SU-DHL-6 (cell line): ENCODE measurements around the gene ZFHX2.
"Not testable (repeated sequence)": the region's sequence is repeated elsewhere in the genome, so short reads cannot be mapped to it uniquely, and the experiment has no call there.

ENCODE experiments used
- H2AFZ ChIP-seq: fragments of 200-600 bp; sonication (generic); 2 replicates; pipeline ENCODE4 v1.6.1; 2014; ENCODE audit warnings: low read depth, mild to moderate bottlenecking, moderate library complexity, mixed read lengths, antibody characterized with exemption, low read length; ENCODE audit not compliant: severe bottlenecking
- H3F3A ChIP-seq: fragments of 200-600 bp; shearing (Covaris generic); 2 replicates; pipeline ENCODE4 v1.6.0; 2016; ENCODE audit warnings: antibody characterized with exemption, mild to moderate bottlenecking; ENCODE audit not compliant: insufficient read depth
- H3K27ac ChIP-seq: fragments of 200-600 bp; sonication (generic); 2 replicates; pipeline ENCODE4 v1.5.1; 2016; ENCODE audit warnings: low read depth, mild to moderate bottlenecking, low read length, moderate library complexity, mixed read lengths
- H3K27me3 ChIP-seq: fragments of 200-600 bp; sonication (generic), shearing (Covaris generic); 2 replicates; pipeline ENCODE4 v1.6.0; 2014; ENCODE audit warnings: mild to moderate bottlenecking, low read length
- H3K36me3 ChIP-seq: fragments of 200-600 bp; sonication (generic); 2 replicates; pipeline ENCODE4 v1.6.1; 2014; ENCODE audit warnings: mild to moderate bottlenecking, low read length, mixed read lengths
- H3K4me2 ChIP-seq: fragments of 300-600, 200-600 bp; shearing (Covaris generic), sonication (generic); 2 replicates; pipeline ENCODE4 v1.6.0; 2014; ENCODE audit warnings: low read length, low read depth, mild to moderate bottlenecking; ENCODE audit not compliant: poor library complexity, severe bottlenecking
- H3K4me3 ChIP-seq: fragments of 200-600 bp; sonication (generic); 2 replicates; pipeline ENCODE4 v1.5.1; 2014; ENCODE audit warnings: antibody characterized with exemption, low read length, mild to moderate bottlenecking, mixed read lengths; ENCODE audit not compliant: insufficient read depth, poor library complexity, severe bottlenecking
- H3K79me2 ChIP-seq: fragments of 200-600 bp; sonication (generic); 2 replicates; pipeline ENCODE4 v1.6.1; 2014; ENCODE audit warnings: mild to moderate bottlenecking, low read length, moderate library complexity; ENCODE audit not compliant: insufficient read depth
- H3K9ac ChIP-seq: fragments of 200-600 bp; sonication (generic); 2 replicates; pipeline ENCODE4 v1.7.0; 2014; ENCODE audit warnings: mild to moderate bottlenecking, low read length
- H3K9me2 ChIP-seq: fragments of 200-600 bp; sonication (generic); replicated peaks from 2 replicates; pipeline ENCODE4 v1.6.1; 2014; ENCODE audit warnings: low read length; ENCODE audit not compliant: insufficient read depth
- H3K9me3 ChIP-seq: fragments of 200-600 bp; sonication (generic); 2 replicates; pipeline ENCODE4 v1.6.1; 2014; ENCODE audit warnings: low read length, mixed read lengths; ENCODE audit not compliant: insufficient read depth
- H4K20me1 ChIP-seq: fragments of 200-600 bp; sonication (generic); 2 replicates; pipeline ENCODE4 v1.6.1; 2014; ENCODE audit warnings: low read depth, mild to moderate bottlenecking, antibody characterized with exemption, low read length, moderate library complexity, mixed read lengths
- CTCF ChIP-seq: fragments of 200-600 bp; sonication (generic); IDR thresholded peaks from one replicate; pipeline ENCODE4 v1.5.1; 2017; ENCODE audit warnings: antibody characterized with exemption, mild to moderate bottlenecking, low read length, moderate library complexity; ENCODE audit not compliant: insufficient read depth, poor library complexity, severe bottlenecking
- EZH2phosphoT487 ChIP-seq: fragments of 200-600 bp; sonication (generic), shearing (Covaris generic); conservative IDR thresholded peaks from 2 replicates; pipeline ENCODE4 v1.6.1; 2018; ENCODE audit warnings: mild to moderate bottlenecking, antibody characterized with exemption, low read length, moderate library complexity, mixed read lengths

Gene ZFHX2

GRCh38 chr14:23551266-23552028, at the start of gene ZFHX2:
TSS of gene ZFHX2 (minus strand) at chr14:23551765. CDS start at chr14:23535325, 16,440 bp downstream.
- H3K9me3 ChIP-seq, result no peaks in the 10 kb centered on the region
- no peak for TF ChIP-seq EZH2phosphoT487
- no peak for TF ChIP-seq CTCF
- peaks cover under 1% of the 10 kb centered on the region; the same call in 1 of the 2 replicates for H3K79me2 ChIP-seq
- H2AFZ ChIP-seq, result peak within 1 kb of the TSS; percentile 97
- H4K20me1 ChIP-seq, result no peaks in the 10 kb centered on the region
- H3K9ac ChIP-seq, result peak within 1 kb of the TSS; percentile 56
- H3K27ac ChIP-seq, result no peak within 1 kb of the TSS
- H3K36me3 ChIP-seq, result no peaks in the 10 kb centered on the region
- H3F3A ChIP-seq, result no peaks in the 10 kb centered on the region
- H3K9me2 ChIP-seq, result no peaks in the 10 kb centered on the region
- peak within 1 kb of the TSS; percentile 86 for H3K4me2 ChIP-seq
- no peaks in the 10 kb centered on the region for H3K27me3 ChIP-seq
- peak within 1 kb of the TSS; percentile 51 for H3K4me3 ChIP-seq

- no peak overlapping the region for H3K9ac ChIP-seq
- H2AFZ ChIP-seq, result no peak overlapping the region
- no peaks in the 10 kb centered on the region for H3K79me2 ChIP-seq
- no peaks in the 10 kb centered on the region for H3K27me3 ChIP-seq
- H3K4me2 ChIP-seq, result no peak overlapping the region
- H4K20me1 ChIP-seq, result no peaks in the 10 kb centered on the region
- no peak overlapping the region for H3K4me3 ChIP-seq
- TF ChIP-seq EZH2phosphoT487 (no peak), CTCF (no peak)
- no peaks in the 10 kb centered on the region for H3K9me2 ChIP-seq
- no peaks in the 10 kb centered on the region for H3K36me3 ChIP-seq
- H3K9me3 ChIP-seq, result no peaks in the 10 kb centered on the region
- H3F3A ChIP-seq, result no peaks in the 10 kb centered on the region
- H3K27ac ChIP-seq, result no peak overlapping the region
Observed at GRCh38 chr14:23600806-23601205, 49.2 kb upstream of the ZFHX2 start.

GRCh38 chr14:23600322-23600707, 48.8 kb upstream of the ZFHX2 start:
- Histone ChIP-seq H2AFZ (no peak overlapping the region), H3K9me2 (no peaks in the 10 kb centered on the region), H3F3A (no peaks in the 10 kb centered on the region), H3K27ac (no peak overlapping the region), H3K27me3 (no peaks in the 10 kb centered on the region), H3K79me2 (no peaks in the 10 kb centered on the region), H3K4me2 (no peak overlapping the region), H3K9ac (no peak overlapping the region), H3K9me3 (no peaks in the 10 kb centered on the region), H3K4me3 (no peak overlapping the region), H4K20me1 (no peaks in the 10 kb centered on the region), H3K36me3 (no peaks in the 10 kb centered on the region)
- TF ChIP-seq EZH2phosphoT487, result no peak
- no peak for TF ChIP-seq CTCF

- H4K20me1 ChIP-seq, H3K36me3 ChIP-seq, H3K27ac ChIP-seq, H3K9ac ChIP-seq, H3F3A ChIP-seq, H3K4me3 ChIP-seq, H3K79me2 ChIP-seq, H3K9me3 ChIP-seq, H3K27me3 ChIP-seq, H2AFZ ChIP-seq, H3K4me2 ChIP-seq, H3K9me2 ChIP-seq: not testable (repeated sequence)
Observed at GRCh38 chr14:23594191-23594590, 42.6 kb upstream of the ZFHX2 start.
